A673 (cell line): Measurements from ENCODE around the gene KLHDC8B.

Experiments used
- EZH2 ChIP-seq: fragments of 200-600 bp; sonication (generic); IDR thresholded peaks from 2 replicates; pipeline ENCODE4 v1.6.1; 2017; ENCODE audit warnings: borderline replicate concordance, low read depth, mild to moderate bottlenecking, mixed read lengths, antibody characterized with exemption, low read length; ENCODE audit not compliant: poor library complexity, severe bottlenecking
- TF ChIP-seq, protein P1 (sequence below): fragments of 300-800, 200-600 bp; sonication (generic); conservative IDR thresholded peaks from 2 replicates; pipeline ENCODE4 v1.5.1; 2017; ENCODE audit warnings: low read depth, mild to moderate bottlenecking, antibody characterized with exemption, low read length, moderate library complexity, mixed read lengths

DNA sequence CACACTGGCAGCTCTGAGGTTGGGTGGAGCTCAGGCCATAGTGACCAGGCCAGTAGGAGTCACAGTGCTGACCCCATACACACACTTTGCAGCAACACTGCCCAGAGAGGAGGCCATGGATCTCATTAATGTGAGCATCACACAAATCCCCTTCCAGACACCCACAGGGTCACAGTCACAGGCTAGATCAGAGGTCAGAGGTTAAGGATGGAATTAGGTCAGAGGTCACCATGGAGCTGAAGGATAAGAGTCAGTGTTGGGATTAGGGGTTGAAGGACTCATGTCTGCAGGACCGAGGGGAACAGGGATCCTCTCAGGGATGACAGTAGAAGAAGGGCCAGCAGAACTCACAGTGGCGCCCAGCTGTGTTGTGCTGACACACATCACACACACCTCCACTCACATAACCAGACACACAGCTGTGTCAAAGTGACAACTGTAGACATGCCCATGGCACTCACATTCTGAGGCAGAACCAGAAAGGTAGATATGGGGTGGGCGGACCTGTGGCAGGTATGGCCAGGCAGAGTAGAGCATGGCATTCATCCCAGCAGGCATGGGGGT lies 18.0 kb upstream of the KLHDC8B start:
- TF ChIP-seq EZH2, result no peak
- TF ChIP-seq, protein P1, sequence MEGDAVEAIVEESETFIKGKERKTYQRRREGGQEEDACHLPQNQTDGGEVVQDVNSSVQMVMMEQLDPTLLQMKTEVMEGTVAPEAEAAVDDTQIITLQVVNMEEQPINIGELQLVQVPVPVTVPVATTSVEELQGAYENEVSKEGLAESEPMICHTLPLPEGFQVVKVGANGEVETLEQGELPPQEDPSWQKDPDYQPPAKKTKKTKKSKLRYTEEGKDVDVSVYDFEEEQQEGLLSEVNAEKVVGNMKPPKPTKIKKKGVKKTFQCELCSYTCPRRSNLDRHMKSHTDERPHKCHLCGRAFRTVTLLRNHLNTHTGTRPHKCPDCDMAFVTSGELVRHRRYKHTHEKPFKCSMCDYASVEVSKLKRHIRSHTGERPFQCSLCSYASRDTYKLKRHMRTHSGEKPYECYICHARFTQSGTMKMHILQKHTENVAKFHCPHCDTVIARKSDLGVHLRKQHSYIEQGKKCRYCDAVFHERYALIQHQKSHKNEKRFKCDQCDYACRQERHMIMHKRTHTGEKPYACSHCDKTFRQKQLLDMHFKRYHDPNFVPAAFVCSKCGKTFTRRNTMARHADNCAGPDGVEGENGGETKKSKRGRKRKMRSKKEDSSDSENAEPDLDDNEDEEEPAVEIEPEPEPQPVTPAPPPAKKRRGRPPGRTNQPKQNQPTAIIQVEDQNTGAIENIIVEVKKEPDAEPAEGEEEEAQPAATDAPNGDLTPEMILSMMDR, result no peak
